Epithelial cell of umbilical artery (primary cell): Measurements from ENCODE around the gene DCP1A. TPM values are rescaled to one million over a fixed set of nuclear protein-coding genes. Genes with fewer than 3 reads are reported as not detected.

Experiments
- total RNA-seq: library from RNA; depleted of rRNA; stranded (reverse); fragments of >200 nt; gene quantifications from 2 replicates; pipeline ENCODE4 v1.2.3, GENCODE V29; 2014

Gene DCP1A
- 8.7 and 11.4 TPM in 2 replicates for total RNA-seq

GRCh38 chr3:53347261-53348064, at the start of gene DCP1A:
Gene DCP1A (minus strand): TSS chr3:53347543. CDS start chr3:53347517, 26 bp downstream.

GRCh38 chr3:53255775-53256703, 91.3 kb downstream of the DCP1A start, which contains the start of gene TKT:
Gene TKT (minus strand): TSS chr3:53256022. CDS start chr3:53255942, 80 bp downstream.

Other genes starting within 250 kb of the DCP1A start
- 14.6 and 28.9 TPM in 2 replicates for gene RFT1, start 217.1 kb downstream of the DCP1A start, total RNA-seq
- gene PRKCD, start 186.3 kb downstream of the DCP1A start, total RNA-seq = 2.3 and 5.5 TPM in 2 replicates
- 329 and 420 TPM in 2 replicates for gene TKT, start 91.5 kb downstream of the DCP1A start, total RNA-seq
- not detected in 2 replicates for gene CACNA1D, start 147.1 kb upstream of the DCP1A start, total RNA-seq